ENCODE data around the gene ZMYND12. TPM values are rescaled to one million over a fixed set of nuclear protein-coding genes. Genes with fewer than 3 reads are reported as not detected.

Gene ZMYND12
- total and polyA plus RNA-seq, 4 donors, result 1.3 to 6.1 (median 2.4) TPM

GRCh38 chr1:42427240-42427639 lies 28.6 kb downstream of the ZMYND12 start:
- Histone ChIP-seq H3K36me3 (ENCODE audit: control insufficient read depth, insufficient read depth, low read length) (no peaks in the 10 kb centered on the region), H3K27me3 (ENCODE audit: control insufficient read depth, insufficient read depth, low read length) (no peaks in the 10 kb centered on the region), H3K9me3 (ENCODE audit: control insufficient read depth, insufficient read depth, low read length) (no peaks in the 10 kb centered on the region), H3K4me1 (ENCODE audit: control insufficient read depth, insufficient read depth, low read length) (peaks cover 6% of the 10 kb centered on the region), H3K27ac (ENCODE audit: low read depth, low read length) (no peak overlapping the region), H3K4me3 (ENCODE audit: low read depth, low read length) (no peak overlapping the region)
- 83% methylated on average over 2 of the region's 4 CpGs for WGBS (ENCODE audit: insufficient coverage)
- no peak for DNase-seq (ENCODE audit: low read depth in 4 of 6, low spot score in 6 of 6)

DNA sequence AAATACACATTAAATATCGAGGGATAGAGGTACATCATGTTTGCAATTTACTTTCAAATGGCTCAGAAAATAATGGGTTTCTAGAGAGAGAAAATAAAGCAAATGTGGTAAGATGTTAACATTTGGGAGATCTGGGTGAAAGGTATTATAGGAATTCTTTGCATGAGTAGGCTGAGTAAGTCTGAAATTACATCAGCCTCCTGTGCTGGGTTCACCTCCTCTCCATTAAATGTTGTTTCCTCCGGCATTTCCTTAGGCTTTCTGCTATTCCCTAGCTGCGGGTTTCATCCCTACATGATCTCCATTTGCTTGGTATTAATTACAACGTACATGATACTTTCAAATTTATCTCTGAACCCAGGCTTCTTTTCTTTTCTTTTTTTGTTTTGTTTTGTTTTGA lies 31.6 kb downstream of the ZMYND12 start:
- H3K4me3 ChIP-seq (ENCODE audit: low read depth, low read length), result no peak overlapping the region
- H3K9me3 ChIP-seq (ENCODE audit: control insufficient read depth, insufficient read depth, low read length), result no peaks in the 10 kb centered on the region
- H3K36me3 ChIP-seq (ENCODE audit: control insufficient read depth, insufficient read depth, low read length), result no peaks in the 10 kb centered on the region
- no peaks in the 10 kb centered on the region for H3K27me3 ChIP-seq (ENCODE audit: control insufficient read depth, insufficient read depth, low read length)
- H3K4me1 ChIP-seq (ENCODE audit: control insufficient read depth, insufficient read depth, low read length), result peaks cover 30% of the 10 kb centered on the region
- 92% methylated on average over 2 of the region's 4 CpGs for WGBS (ENCODE audit: insufficient coverage)
- peak in 1 of 6 donors; percentile 16 for DNase-seq (ENCODE audit: low read depth in 4 of 6, low spot score in 6 of 6)
- H3K27ac ChIP-seq (ENCODE audit: low read depth, low read length), result no peak overlapping the region

GRCh38 chr1:42423681-42424080 lies 32.1 kb downstream of the ZMYND12 start:
- no peaks in the 10 kb centered on the region for H3K36me3 ChIP-seq (ENCODE audit: control insufficient read depth, insufficient read depth, low read length)
- peaks cover 30% of the 10 kb centered on the region for H3K4me1 ChIP-seq (ENCODE audit: control insufficient read depth, insufficient read depth, low read length)
- no peak overlapping the region for H3K4me3 ChIP-seq (ENCODE audit: low read depth, low read length)
- no peak overlapping the region for H3K27ac ChIP-seq (ENCODE audit: low read depth, low read length)
- WGBS (ENCODE audit: insufficient coverage), result 68% methylated on average over 3 of the region's 3 CpGs
- no peaks in the 10 kb centered on the region for H3K27me3 ChIP-seq (ENCODE audit: control insufficient read depth, insufficient read depth, low read length)
- peak in 2 of 6 donors; percentile 27 to 30 for DNase-seq (ENCODE audit: low read depth in 4 of 6, low spot score in 6 of 6)
- no peaks in the 10 kb centered on the region for H3K9me3 ChIP-seq (ENCODE audit: control insufficient read depth, insufficient read depth, low read length)

DNA sequence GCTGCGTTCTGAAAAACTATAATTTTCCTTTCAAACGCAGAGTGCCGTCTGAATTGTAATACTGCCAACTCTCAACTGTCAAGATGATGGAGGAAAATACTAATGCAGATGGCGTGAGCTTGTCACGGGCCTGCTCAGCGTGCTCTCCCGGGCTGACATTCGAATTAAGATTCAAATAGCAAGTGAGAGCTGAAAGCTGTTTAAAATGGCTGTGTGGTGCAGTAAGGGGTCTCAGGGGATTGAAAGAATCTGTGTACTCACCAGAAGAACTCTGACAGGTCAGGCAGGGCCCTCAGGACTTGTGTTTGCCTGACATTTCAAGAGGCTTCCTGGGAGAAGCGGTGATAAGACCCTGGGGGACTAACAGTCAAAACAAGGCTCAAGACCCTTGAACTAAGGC lies 33.1 kb downstream of the ZMYND12 start:
- Histone ChIP-seq H3K4me3 (ENCODE audit: low read depth, low read length) (no peak overlapping the region), H3K27ac (ENCODE audit: low read depth, low read length) (no peak overlapping the region), H3K9me3 (ENCODE audit: control insufficient read depth, insufficient read depth, low read length) (no peaks in the 10 kb centered on the region), H3K4me1 (ENCODE audit: control insufficient read depth, insufficient read depth, low read length) (peaks cover 30% of the 10 kb centered on the region), H3K36me3 (ENCODE audit: control insufficient read depth, insufficient read depth, low read length) (no peaks in the 10 kb centered on the region), H3K27me3 (ENCODE audit: control insufficient read depth, insufficient read depth, low read length) (no peaks in the 10 kb centered on the region)
- peak in 2 of 6 donors; percentile 84 to 92 for DNase-seq (ENCODE audit: low read depth in 4 of 6, low spot score in 6 of 6)
- 31% methylated on average over 6 of the region's 9 CpGs for WGBS (ENCODE audit: insufficient coverage)

DNA sequence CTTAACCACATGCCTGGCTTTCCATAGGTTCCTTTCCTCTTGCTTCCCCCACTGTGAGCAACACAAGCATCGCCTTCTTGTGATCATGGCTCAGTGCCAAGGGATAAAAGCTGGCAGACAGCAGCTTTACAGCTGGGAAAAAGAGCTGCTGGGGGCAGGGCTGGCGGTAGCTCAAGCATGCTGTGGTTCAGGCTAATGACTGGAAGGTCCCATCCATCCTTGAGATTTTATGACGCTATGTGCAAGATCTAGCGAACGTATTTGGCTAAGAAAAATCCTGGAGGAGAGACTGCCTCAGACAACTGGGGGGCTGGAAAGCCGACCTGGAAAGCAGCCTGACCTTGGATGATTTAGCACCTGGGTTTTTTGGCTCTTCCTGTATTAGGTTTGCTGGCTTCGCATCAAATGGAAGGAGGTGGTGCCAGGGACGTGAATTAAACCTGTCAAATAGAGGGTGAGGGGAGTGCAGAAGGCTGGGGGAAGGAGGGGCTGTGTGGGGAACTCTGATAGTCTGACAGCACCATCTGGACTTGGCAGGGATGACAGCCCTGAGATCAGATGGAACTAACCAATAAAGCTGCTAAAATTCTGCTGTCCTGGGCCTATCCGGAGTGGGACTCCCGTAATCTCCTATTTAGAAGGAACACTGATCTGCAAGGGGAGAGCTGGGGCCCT lies 34.8 kb downstream of the ZMYND12 start:
- Histone ChIP-seq H3K27ac (ENCODE audit: low read depth, low read length) (peak overlapping the region; percentile 37), H3K4me3 (ENCODE audit: low read depth, low read length) (no peak overlapping the region), H3K36me3 (ENCODE audit: control insufficient read depth, insufficient read depth, low read length) (no peaks in the 10 kb centered on the region), H3K9me3 (ENCODE audit: control insufficient read depth, insufficient read depth, low read length) (no peaks in the 10 kb centered on the region), H3K27me3 (ENCODE audit: control insufficient read depth, insufficient read depth, low read length) (no peaks in the 10 kb centered on the region), H3K4me1 (ENCODE audit: control insufficient read depth, insufficient read depth, low read length) (peaks cover 38% of the 10 kb centered on the region)
- peak; percentile 79 to 98 (median 84) for DNase-seq (ENCODE audit: low read depth in 4 of 6, low spot score in 6 of 6)
- 10% methylated on average over 10 of the region's 10 CpGs for WGBS (ENCODE audit: insufficient coverage)

DNA sequence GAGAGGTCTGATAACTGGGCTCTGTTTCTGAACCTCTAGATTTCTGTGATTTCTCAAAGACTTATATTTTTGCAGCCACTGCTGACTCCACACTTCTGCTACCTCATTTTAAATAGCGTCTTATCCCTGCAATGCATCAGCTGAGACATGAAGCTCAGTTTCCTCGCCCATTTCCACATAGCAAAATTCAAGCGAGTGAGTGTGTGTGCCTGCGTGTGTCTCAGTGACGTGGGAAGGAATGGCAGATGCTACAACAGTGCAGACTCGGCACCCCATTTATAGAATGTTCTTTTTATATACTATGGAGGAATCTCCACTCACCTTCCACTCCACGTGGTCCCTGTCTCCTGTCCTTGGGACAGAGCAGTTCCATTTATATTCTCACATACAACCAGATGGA lies 35.7 kb downstream of the ZMYND12 start:
- Histone ChIP-seq H3K9me3 (ENCODE audit: control insufficient read depth, insufficient read depth, low read length) (no peaks in the 10 kb centered on the region), H3K27ac (ENCODE audit: low read depth, low read length) (peak overlapping the region; percentile 20), H3K36me3 (ENCODE audit: control insufficient read depth, insufficient read depth, low read length) (no peaks in the 10 kb centered on the region), H3K4me1 (ENCODE audit: control insufficient read depth, insufficient read depth, low read length) (peaks cover 38% of the 10 kb centered on the region), H3K4me3 (ENCODE audit: low read depth, low read length) (no peak overlapping the region), H3K27me3 (ENCODE audit: control insufficient read depth, insufficient read depth, low read length) (no peaks in the 10 kb centered on the region)
- peak in 2 of 6 donors; percentile 65 to 70 for DNase-seq (ENCODE audit: low read depth in 4 of 6, low spot score in 6 of 6)
- 60% methylated on average over 1 of the region's 7 CpGs for WGBS (ENCODE audit: insufficient coverage)

DNA sequence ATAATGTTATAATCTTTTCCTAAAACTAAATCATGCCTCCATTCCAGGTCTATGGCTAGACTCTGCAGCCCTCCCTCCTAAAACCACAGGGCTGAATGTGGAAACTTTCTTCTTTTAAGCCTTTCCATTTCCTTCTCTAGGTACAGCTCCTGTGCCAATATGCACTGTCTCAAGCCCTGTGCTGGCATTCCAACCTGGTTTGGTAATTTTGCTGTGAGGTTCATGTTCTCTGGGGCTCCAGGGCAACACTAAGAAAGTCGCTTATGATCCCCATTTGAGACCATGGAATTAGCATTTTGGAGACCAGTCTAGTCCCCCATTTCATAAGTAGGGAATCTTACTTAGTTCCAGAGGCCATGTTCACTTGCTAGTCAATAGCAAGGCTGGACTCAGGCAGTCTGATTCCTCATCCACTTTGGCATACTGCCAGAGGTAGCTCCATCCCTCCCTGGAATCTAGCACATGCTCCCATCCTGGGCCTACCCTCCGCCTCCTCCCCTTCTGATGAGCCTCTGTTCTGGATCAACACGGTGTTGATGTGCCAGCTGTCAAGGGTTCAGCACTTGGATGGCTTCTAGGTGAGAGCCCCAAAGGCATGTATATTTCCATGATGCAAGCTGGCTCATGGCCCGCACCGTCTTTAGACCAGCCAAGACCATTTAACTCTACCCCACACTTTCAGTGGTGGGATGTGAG lies 36.5 kb downstream of the ZMYND12 start:
- H3K4me3 ChIP-seq (ENCODE audit: low read depth, low read length), result no peak overlapping the region
- H3K4me1 ChIP-seq (ENCODE audit: control insufficient read depth, insufficient read depth, low read length), result peaks cover 38% of the 10 kb centered on the region
- H3K9me3 ChIP-seq (ENCODE audit: control insufficient read depth, insufficient read depth, low read length), result no peaks in the 10 kb centered on the region
- DNase-seq (ENCODE audit: low read depth in 4 of 6, low spot score in 6 of 6), result peak; percentile 26 to 95 (median 57)
- no peaks in the 10 kb centered on the region for H3K27me3 ChIP-seq (ENCODE audit: control insufficient read depth, insufficient read depth, low read length)
- H3K36me3 ChIP-seq (ENCODE audit: control insufficient read depth, insufficient read depth, low read length), result peaks cover 2% of the 10 kb centered on the region
- 60% methylated on average over 3 of the region's 5 CpGs for WGBS (ENCODE audit: insufficient coverage)
- no peak overlapping the region for H3K27ac ChIP-seq (ENCODE audit: low read depth, low read length)

DNA sequence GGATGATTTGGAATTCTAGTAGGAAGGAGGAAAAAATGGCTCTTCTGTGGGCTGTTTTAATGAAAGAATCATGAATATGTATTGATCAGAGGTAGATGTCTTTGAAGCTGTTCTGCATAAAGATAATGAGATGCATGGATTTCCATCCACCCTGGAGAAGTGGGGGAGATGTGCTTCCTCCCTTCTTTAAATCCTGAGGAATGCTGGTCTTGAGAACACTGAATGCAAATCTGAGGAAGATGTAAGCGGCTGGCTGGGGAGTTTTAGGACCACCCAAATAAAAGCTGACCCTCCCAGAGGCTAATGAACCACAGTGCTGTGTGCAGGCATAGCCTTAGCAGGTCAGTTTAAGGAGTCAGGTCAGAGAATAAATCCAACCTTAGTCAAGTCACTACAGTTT lies 37.3 kb downstream of the ZMYND12 start:
- H3K4me1 ChIP-seq (ENCODE audit: control insufficient read depth, insufficient read depth, low read length), result peaks cover 38% of the 10 kb centered on the region
- H3K4me3 ChIP-seq (ENCODE audit: low read depth, low read length), result no peak overlapping the region
- H3K27me3 ChIP-seq (ENCODE audit: control insufficient read depth, insufficient read depth, low read length), result no peaks in the 10 kb centered on the region
- H3K27ac ChIP-seq (ENCODE audit: low read depth, low read length), result no peak overlapping the region
- WGBS (ENCODE audit: insufficient coverage), result no CpG with 5 or more reads among the region's 1 CpG
- H3K9me3 ChIP-seq (ENCODE audit: control insufficient read depth, insufficient read depth, low read length), result no peaks in the 10 kb centered on the region
- DNase-seq (ENCODE audit: low read depth in 4 of 6, low spot score in 6 of 6), result no peak
- peaks cover 3% of the 10 kb centered on the region for H3K36me3 ChIP-seq (ENCODE audit: control insufficient read depth, insufficient read depth, low read length)

- peaks cover 32% of the 10 kb centered on the region for H3K4me1 ChIP-seq (ENCODE audit: control insufficient read depth, insufficient read depth, low read length)
- no CpG with 5 or more reads among the region's 3 CpGs for WGBS (ENCODE audit: insufficient coverage)
- DNase-seq (ENCODE audit: low read depth in 4 of 6, low spot score in 6 of 6), result peak in 1 of 6 donors; percentile 63
Observed at GRCh38 chr1:42417166-42417565, 38.7 kb downstream of the ZMYND12 start.

More at GRCh38 chr1:42417166-42417565, 38.7 kb downstream of the ZMYND12 start:
- H3K4me3 ChIP-seq (ENCODE audit: low read depth, low read length), result no peak overlapping the region
- H3K9me3 ChIP-seq (ENCODE audit: control insufficient read depth, insufficient read depth, low read length), result no peaks in the 10 kb centered on the region
- no peak overlapping the region for H3K27ac ChIP-seq (ENCODE audit: low read depth, low read length)
- no peaks in the 10 kb centered on the region for H3K27me3 ChIP-seq (ENCODE audit: control insufficient read depth, insufficient read depth, low read length)
- H3K36me3 ChIP-seq (ENCODE audit: control insufficient read depth, insufficient read depth, low read length), result peaks cover 3% of the 10 kb centered on the region
